DND-41 (cell line): Measurements from ENCODE around the gene KICS2.

Experiments used
- CTCF ChIP-seq: IDR thresholded peaks from 2 replicates; pipeline ENCODE4 v1.5.1; 2012; ENCODE audit warnings: borderline replicate concordance, low read length, moderate library complexity, mild to moderate bottlenecking; ENCODE audit not compliant: poor library complexity, severe bottlenecking; ENCODE audit errors: extremely low read depth
- EZH2 ChIP-seq: IDR thresholded peaks from 3 replicates; pipeline ENCODE4 v1.6.1; 2012; ENCODE audit warnings: borderline replicate concordance, low read depth, mild to moderate bottlenecking, moderate library complexity, low read length, inconsistent platforms; ENCODE audit not compliant: severe bottlenecking

GRCh38 chr12:64178122-64178521, 44.0 kb downstream of the KICS2 start:
- TF ChIP-seq CTCF (no peak), EZH2 (no peak)
